Measurements from ENCODE around the gene PPP1R14C.

- TF ChIP-seq EZH2 (IDR thresholded peaks at IDR 0.05; ENCODE audit: insufficient read depth, poor library complexity, severe bottlenecking): no peak
- TF ChIP-seq EZH2phosphoT487 (IDR thresholded peaks at IDR 0.05; ENCODE audit: insufficient read depth, low read depth): no peak
Measured at GRCh38 chr6:150099953-150100352, 42.9 kb upstream of the PPP1R14C start.

Data from GM23248 (cell line).